Esophagus muscularis mucosa (tissue), 4 donors: ENCODE results near the gene S100A8. TPM values are rescaled to one million over a fixed set of nuclear protein-coding genes. Genes with fewer than 3 reads are reported as not detected.

Experiments used
- DNase-seq: peaks from one replicate; pipeline ENCODE4 v3.0.0-alpha.2; 2017; ENCODE audit errors: extremely low spot score
- H3K27ac ChIP-seq, 4 donors: fragments of 200-600 bp; sonication (generic); replicated peaks in 1 of 4; 1 replicate in 3 of 4; 2 replicates in 1 of 4; pipeline ENCODE4 v1.5.1; 2016 to 2019; ENCODE audit warnings: mild to moderate bottlenecking in 1 of 4
- H3K27me3 ChIP-seq, 4 donors: fragments of 200-600 bp; sonication (generic); one replicate each; pipeline versions ENCODE4 v1.5.1 to v1.6.0; 2016 to 2019
- H3K36me3 ChIP-seq, 4 donors: fragments of 200-600 bp; sonication (generic); one replicate each; pipeline ENCODE4 v1.5.1; 2016 to 2019
- H3K4me1 ChIP-seq, 4 donors: fragments of 200-600 bp; sonication (generic); one replicate each; pipeline ENCODE4 v1.5.1; 2016 to 2019
- H3K4me3 ChIP-seq, 4 donors: fragments of 200-600 bp; sonication (generic); 1 replicate in 2 of 4; 2 replicates in 2 of 4; pipeline ENCODE4 v1.5.1; 2016 to 2019; ENCODE audit warnings: mild to moderate bottlenecking in 4 of 4, moderate library complexity in 1 of 4
- H3K9me3 ChIP-seq, 4 donors: fragments of 200-600 bp; sonication (generic); 1 replicate in 3 of 4; 2 replicates in 1 of 4; pipeline ENCODE4 v1.5.1; 2016 to 2019
- CTCF ChIP-seq, 3 experiments: fragments of 200-600 bp in 2 of 3; fragments of 450-650 bp in 1 of 3; sonication (generic) in 2 of 3; IDR thresholded peaks; one replicate each; pipeline ENCODE4 v1.5.1; 2017 to 2019; ENCODE audit warnings: antibody characterized with exemption in 3 of 3, mild to moderate bottlenecking in 2 of 3, moderate library complexity in 1 of 3
- EP300 ChIP-seq: sonication (generic); formaldehyde crosslinking; IDR thresholded peaks from one replicate; pipeline ENCODE4 v1.6.1; 2017; ENCODE audit warnings: antibody characterized with exemption
- POLR2A ChIP-seq: fragments of 450-650 bp; IDR thresholded peaks from one replicate; pipeline ENCODE4 v1.6.1; 2017; ENCODE audit warnings: antibody characterized with exemption, moderate library complexity, mild to moderate bottlenecking, low read depth
- POLR2AphosphoS5 ChIP-seq, 2 donors: sonication (generic); formaldehyde crosslinking; IDR thresholded peaks; one replicate each; pipeline ENCODE4 v1.6.1; 2017; ENCODE audit warnings: antibody characterized with exemption in 2 of 2
- WGBS: methylation state at CpG from one replicate; pipeline ENCODE4 v1.1.5; 2018; 5-methylcytosine and 5-hydroxymethylcytosine counted together
- intact Hi-C: fragments of 100-400 bp; cut with DNase I; formaldehyde crosslinking; loops from one replicate; pipeline ENCODE4 v1.15.1; 2023
- small RNA-seq, 3 donors: library from RNA; depleted of rRNA; stranded (forward); fragments of <200 nt; gene quantifications; one replicate each; pipeline ENCODE3, GENCODE V24; 2016
- total RNA-seq, 4 donors: library from RNA; depleted of rRNA; stranded (reverse); fragments of >200 nt; gene quantifications; one replicate each; pipeline versions ENCODE4 v1.1.0 to v1.2.1, GENCODE V29; 2016

Gene S100A8
- total RNA-seq, 4 donors from 2014 or later = 9.9 to 155 (median 12.0) TPM

- no peaks in the 10 kb centered on the region for H3K9me3 ChIP-seq
- H3K4me3 ChIP-seq = no peak overlapping the region
- H3K4me1 ChIP-seq = no peaks in the 10 kb centered on the region
- H3K27me3 ChIP-seq = peaks cover 0 to 58% (median under 1%) of the 10 kb centered on the region in 4 donors
- intact Hi-C loops = no loop called here
- no peak overlapping the region for H3K27ac ChIP-seq
- no peak for TF ChIP-seq POLR2A
- no peak for TF ChIP-seq POLR2AphosphoS5 (IDR thresholded peaks at IDR 0.05)
- no peak for TF ChIP-seq EP300
- no peak for TF ChIP-seq CTCF (IDR thresholded peaks at IDR 0.05)
- 62% methylated on average over 5 of the region's 5 CpGs for WGBS
- peak; percentile 66 for DNase-seq
- H3K36me3 ChIP-seq = no peaks in the 10 kb centered on the region
Measured at GRCh38 chr1:153343040-153343681, 47.7 kb downstream of the S100A8 start.

DNA sequence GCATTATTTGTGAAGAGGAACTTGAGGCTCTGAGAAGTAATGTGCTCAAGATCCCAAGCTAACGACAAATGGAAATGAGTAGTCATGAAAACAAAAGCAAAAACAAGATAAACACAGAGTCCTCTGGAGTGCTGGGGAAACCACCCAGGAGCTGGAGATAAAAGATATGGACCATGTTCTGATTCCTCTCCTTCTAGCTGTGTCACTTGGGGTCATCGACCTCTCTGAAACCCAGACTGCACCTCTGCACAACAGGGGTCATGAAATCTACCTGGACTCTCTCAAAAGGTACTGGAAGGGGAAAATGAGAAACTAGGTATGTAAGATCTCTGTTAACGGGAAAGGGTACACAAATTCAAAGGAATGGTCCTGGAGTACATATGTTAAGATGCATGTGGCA lies 48.7 kb downstream of the S100A8 start:
- 70% methylated on average over 3 of the region's 3 CpGs for WGBS
- intact Hi-C loops = no loop called here
- Histone ChIP-seq H3K4me1 (no peaks in the 10 kb centered on the region), H3K27me3 (peaks cover 0 to 48% (median 0%) of the 10 kb centered on the region in 4 donors), H3K4me3 (no peak overlapping the region), H3K9me3 (no peaks in the 10 kb centered on the region), H3K27ac (no peak overlapping the region), H3K36me3 (no peaks in the 10 kb centered on the region)
- no peak for DNase-seq
- TF ChIP-seq POLR2A (no peak), CTCF (IDR thresholded peaks at IDR 0.05) (no peak), POLR2AphosphoS5 (IDR thresholded peaks at IDR 0.05) (no peak), EP300 (no peak)

GRCh38 chr1:153341431-153341934 lies 49.4 kb downstream of the S100A8 start:
- intact Hi-C loops = no loop called here
- Histone ChIP-seq H3K9me3 (no peaks in the 10 kb centered on the region), H3K4me1 (no peaks in the 10 kb centered on the region), H3K4me3 (no peak overlapping the region), H3K27ac (no peak overlapping the region), H3K36me3 (no peaks in the 10 kb centered on the region), H3K27me3 (peaks cover 0 to 41% (median 0%) of the 10 kb centered on the region in 4 donors)
- peak; percentile 70 for DNase-seq
- no peak for TF ChIP-seq EP300
- WGBS = 90% methylated on average over 2 of the region's 4 CpGs

DNA sequence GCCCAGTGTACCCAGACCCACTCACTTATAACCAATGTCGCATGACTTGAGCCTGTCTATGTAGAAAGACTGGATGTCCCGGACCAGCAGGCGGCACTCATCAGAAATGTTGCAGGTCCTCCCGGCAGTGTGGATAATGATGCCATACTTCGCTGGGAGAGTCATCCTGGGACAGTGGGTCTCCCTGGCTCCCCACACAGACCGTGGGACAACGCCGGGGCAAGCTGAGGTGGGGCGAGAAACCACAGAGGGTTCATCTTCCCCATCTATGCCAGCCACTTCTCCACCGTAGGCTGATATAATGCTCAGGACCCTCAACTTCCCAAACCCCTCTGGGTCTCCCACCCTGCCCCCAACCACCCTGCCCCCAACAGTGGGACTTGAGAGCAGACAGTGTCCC lies 50.5 kb downstream of the S100A8 start:
- TF ChIP-seq CTCF (IDR thresholded peaks at IDR 0.05) (no peak), POLR2AphosphoS5 (IDR thresholded peaks at IDR 0.05) (no peak), POLR2A (no peak), EP300 (no peak)
- peak; percentile 53 for DNase-seq
- Histone ChIP-seq H3K27me3 (peaks cover 0 to 30% (median 0%) of the 10 kb centered on the region in 4 donors), H3K4me3 (no peak overlapping the region), H3K27ac (no peak overlapping the region), H3K9me3 (no peaks in the 10 kb centered on the region), H3K4me1 (no peaks in the 10 kb centered on the region), H3K36me3 (no peaks in the 10 kb centered on the region)
- intact Hi-C loops = no loop called here
- 88% methylated on average over 10 of the region's 10 CpGs for WGBS

Small RNA genes within 50 kb of the gene (small RNA-seq; reads per million reads assigned to genes)
- gene S100A15A = 0 reads per million in 3 donors

Other genes starting within 250 kb of the S100A8 start
- gene SPRR2G, start 240.2 kb downstream of the S100A8 start, total RNA-seq = not detected
- not detected for gene LELP1, start 187.6 kb downstream of the S100A8 start, total RNA-seq
- 1 to 10 TPM in 1 of 4 donors, not detected in 3; 1.2 TPM for gene PRR9, start 173.5 kb downstream of the S100A8 start, total RNA-seq
- gene LORICRIN, start 131.4 kb downstream of the S100A8 start, total RNA-seq = not detected
- not detected for gene PGLYRP3, start 78.1 kb downstream of the S100A8 start, total RNA-seq
- gene PGLYRP4, start 42.2 kb downstream of the S100A8 start, total RNA-seq = not detected
- gene S100A9, start 33.2 kb downstream of the S100A8 start, total RNA-seq = 100 to 1,000 TPM in 2 of 4 donors, 10 to 100 TPM in 2; 61.2 to 845 (median 119) TPM
- gene S100A12, start 15.5 kb downstream of the S100A8 start, total RNA-seq = 10 to 100 TPM in 1 of 4 donors, not detected in 3; 33.1 TPM
- gene S100A7A, start 25.4 kb upstream of the S100A8 start, total RNA-seq = not detected
- gene S100A7, start 69.6 kb upstream of the S100A8 start, total RNA-seq = not detected
- 100 to 1,000 TPM; 432 to 759 (median 607) TPM for gene S100A6, start 144.9 kb upstream of the S100A8 start, total RNA-seq
- gene S100A5, start 149.9 kb upstream of the S100A8 start, total RNA-seq = under 1 TPM in 1 of 4 donors, not detected in 3; 0.98 TPM
- gene S100A4, start 154.7 kb upstream of the S100A8 start, total RNA-seq = 100 to 1,000 TPM; 154 to 362 (median 273) TPM
- gene S100A3, start 158.2 kb upstream of the S100A8 start, total RNA-seq = 1 to 10 TPM in 3 of 4 donors, not detected in 1; 2.1 to 4.2 (median 2.7) TPM
- under 1 TPM in 2 of 4 donors, not detected in 2; 0.34 to 0.71 TPM for gene S100A2, start 174.8 kb upstream of the S100A8 start, total RNA-seq
- 10 to 100 TPM; 33.2 to 67.9 (median 48.2) TPM for gene S100A16, start 222.1 kb upstream of the S100A8 start, total RNA-seq
- 1 to 10 TPM in 1 of 4 donors, not detected in 3; 1.0 TPM for gene S100A14, start 225.3 kb upstream of the S100A8 start, total RNA-seq
- gene S100A13, start 236.4 kb upstream of the S100A8 start, total RNA-seq = 10 to 100 TPM; 71.3 to 84.7 (median 83.1) TPM
- 10 to 100 TPM in 2 of 4 donors, 1 to 10 TPM in 2; 4.3 to 17.9 (median 9.2) TPM for gene S100A1, start 237.4 kb upstream of the S100A8 start, total RNA-seq
- 10 to 100 TPM; 34.5 to 43.8 (median 37.6) TPM for gene CHTOP, start 243.0 kb upstream of the S100A8 start, total RNA-seq